ENCODE results near the gene POLR2E.

POLR2E gene

GRCh38 chr19:1110809-1111640, 15.8 kb upstream of the POLR2E start:
- DNase-seq (ENCODE audit: low spot score) = no peak

GRCh38 chr19:1109697-1110671, 14.8 kb upstream of the POLR2E start:
- DNase-seq (ENCODE audit: low spot score) = no peak

- DNase-seq (ENCODE audit: low spot score) = no peak
Measured at GRCh38 chr19:1109032-1109551, 13.9 kb upstream of the POLR2E start.

- no peak for DNase-seq (ENCODE audit: low spot score)
Measured at GRCh38 chr19:1108291-1109031, 13.3 kb upstream of the POLR2E start.

GRCh38 chr19:1107661-1108261, 12.6 kb upstream of the POLR2E start:
- DNase-seq (ENCODE audit: low spot score) = no peak

GRCh38 chr19:1106841-1107660, 11.9 kb upstream of the POLR2E start:
- DNase-seq (ENCODE audit: low spot score) = no peak

- DNase-seq (ENCODE audit: low spot score) = no peak
Measured at GRCh38 chr19:1105873-1106840, 11.0 kb upstream of the POLR2E start.

- no peak for DNase-seq (ENCODE audit: low spot score)
Measured at GRCh38 chr19:1105008-1105872, 10.1 kb upstream of the POLR2E start.

GRCh38 chr19:1104311-1105007, 9.3 kb upstream of the POLR2E start:
- peak; percentile 61 for DNase-seq (ENCODE audit: low spot score)

- peak; percentile 99 for DNase-seq (ENCODE audit: low spot score)
Measured at GRCh38 chr19:1103708-1104310, 8.6 kb upstream of the POLR2E start, which contains the start of gene GPX4. TSS of gene GPX4 (plus strand) at chr19:1103994. CDS start at chr19:1104044, 50 bp downstream.

GRCh38 chr19:1103132-1103707, 8.0 kb upstream of the POLR2E start:
- no peak for DNase-seq (ENCODE audit: low spot score)

GRCh38 chr19:1102407-1103131, 7.4 kb upstream of the POLR2E start:
- peak; percentile 94 for DNase-seq (ENCODE audit: low spot score)

- peak; percentile 71 for DNase-seq (ENCODE audit: low spot score)
Measured at GRCh38 chr19:1101337-1101698, 6.1 kb upstream of the POLR2E start.

- DNase-seq (ENCODE audit: low spot score) = no peak
Measured at GRCh38 chr19:1098177-1099051, 3.2 kb upstream of the POLR2E start.

- DNase-seq (ENCODE audit: low spot score) = no peak
Measured at GRCh38 chr19:1097810-1098176, 2.6 kb upstream of the POLR2E start.
